ENCODE results near the gene ETS2. TPM values are rescaled to one million over a fixed set of nuclear protein-coding genes. Genes with fewer than 3 reads are reported as not detected.

Gene ETS2
- total RNA-seq, 1 donor from 2014 or later, result 22.9 TPM

GRCh38 chr21:38798081-38798480 is 7.6 kb upstream of the ETS2 start:
- H3K9me3 Mint-ChIP-seq, result no peaks in the 10 kb centered on the region
- intact Hi-C loops (cut with micrococcal nuclease), result no loop called here
- H3K4me1 Mint-ChIP-seq (ENCODE audit: low read depth), result peaks cover 8% of the 10 kb centered on the region
- peaks cover 11% of the 10 kb centered on the region for H3K27me3 Mint-ChIP-seq (ENCODE audit: insufficient read depth)
- no peak overlapping the region for H3K27ac Mint-ChIP-seq
- H3K4me3 Mint-ChIP-seq, result no peak overlapping the region
- no peaks in the 10 kb centered on the region for H3K36me3 Mint-ChIP-seq (ENCODE audit: low read depth)
- DNase-seq (ENCODE audit: low spot score), result no peak

DNA sequence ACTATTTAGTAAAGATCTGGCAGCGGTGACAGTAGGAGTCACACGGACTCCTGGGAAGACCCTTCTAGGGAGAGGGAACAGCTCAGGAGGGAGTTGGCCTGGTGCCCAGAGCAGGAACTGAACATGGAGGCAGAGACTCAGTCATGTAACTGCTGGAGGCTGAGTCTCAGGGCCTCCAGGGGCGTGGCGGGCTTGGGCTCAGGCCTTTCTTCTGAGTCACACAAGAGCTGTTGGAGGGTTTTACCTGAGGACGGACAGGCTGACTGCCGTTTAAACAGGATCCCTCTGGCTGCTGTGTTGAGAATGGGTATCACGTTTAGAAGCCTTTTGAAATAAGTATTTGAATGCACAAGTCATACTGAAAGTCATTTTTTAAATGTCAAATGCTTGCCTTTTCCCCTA is 7.2 kb upstream of the ETS2 start:
- peaks cover 11% of the 10 kb centered on the region for H3K27me3 Mint-ChIP-seq (ENCODE audit: insufficient read depth)
- no peak overlapping the region for H3K4me3 Mint-ChIP-seq
- no peaks in the 10 kb centered on the region for H3K36me3 Mint-ChIP-seq (ENCODE audit: low read depth)
- DNase-seq (ENCODE audit: low spot score), result no peak
- intact Hi-C loops (cut with micrococcal nuclease), result no loop called here
- H3K4me1 Mint-ChIP-seq (ENCODE audit: low read depth), result peaks cover 8% of the 10 kb centered on the region
- H3K9me3 Mint-ChIP-seq, result no peaks in the 10 kb centered on the region
- no peak overlapping the region for H3K27ac Mint-ChIP-seq

- H3K9me3 Mint-ChIP-seq, result no peaks in the 10 kb centered on the region
- intact Hi-C loops (cut with micrococcal nuclease), result no loop called here
- no peak for DNase-seq (ENCODE audit: low spot score)
These were observed 5.5 kb upstream of the ETS2 start for GRCh38 chr21:38800046-38800758.

DNA sequence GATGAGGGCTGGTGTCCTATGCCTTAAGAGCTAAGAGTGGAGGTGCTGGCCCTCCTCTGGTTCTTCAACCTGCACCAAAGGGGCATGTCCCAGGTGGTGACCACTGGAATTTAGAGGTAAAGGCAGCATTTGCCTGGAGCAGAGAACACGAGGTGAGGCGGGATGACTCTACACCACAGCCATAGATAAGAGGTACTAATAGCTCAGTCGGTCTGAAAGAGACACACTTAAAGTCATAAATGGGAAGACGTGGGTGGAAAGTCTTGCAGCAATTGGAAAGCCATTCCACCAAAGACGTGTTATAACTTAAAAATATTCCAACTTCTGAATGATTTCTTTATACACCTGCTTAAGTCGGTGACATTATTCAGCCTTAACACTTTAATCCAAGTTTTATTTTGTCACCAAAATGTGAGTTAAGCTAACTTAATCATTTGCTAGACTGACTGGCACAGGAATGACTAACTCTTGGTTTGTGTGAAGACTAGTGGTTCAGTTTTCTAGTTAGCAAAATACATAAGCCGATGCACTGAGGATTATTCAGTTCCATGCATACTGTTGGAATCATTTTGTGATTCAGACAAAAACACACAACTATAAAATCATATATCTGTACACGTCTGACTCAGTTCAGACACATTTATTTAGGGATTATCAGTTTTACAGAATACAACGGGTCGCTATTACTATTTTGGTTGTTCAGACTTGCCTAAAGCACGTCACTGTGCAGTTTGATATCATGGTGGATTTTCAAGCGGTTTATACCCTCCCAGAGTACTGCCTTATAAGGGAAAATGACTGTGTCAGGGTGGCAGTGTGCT is 4.6 kb upstream of the ETS2 start:
- intact Hi-C loops (cut with micrococcal nuclease), result no loop called here
- Mint-ChIP-seq H3K4me1 (ENCODE audit: low read depth) (peaks cover 12% of the 10 kb centered on the region), H3K27me3 (ENCODE audit: insufficient read depth) (peaks cover 5% of the 10 kb centered on the region), H3K4me3 (no peak overlapping the region), H3K36me3 (ENCODE audit: low read depth) (no peaks in the 10 kb centered on the region), H3K27ac (no peak overlapping the region), H3K9me3 (no peaks in the 10 kb centered on the region)
- no peak for DNase-seq (ENCODE audit: low spot score)

More at GRCh38 chr21:38800046-38800758, 5.5 kb upstream of the ETS2 start:
- Mint-ChIP-seq H3K27ac (no peak overlapping the region), H3K4me1 (ENCODE audit: low read depth) (peaks cover 12% of the 10 kb centered on the region), H3K36me3 (ENCODE audit: low read depth) (no peaks in the 10 kb centered on the region), H3K4me3 (no peak overlapping the region), H3K27me3 (ENCODE audit: insufficient read depth) (peaks cover 7% of the 10 kb centered on the region)

- Mint-ChIP-seq H3K36me3 (ENCODE audit: low read depth) (peaks cover 4% of the 10 kb centered on the region), H3K27me3 (ENCODE audit: insufficient read depth) (peaks cover 7% of the 10 kb centered on the region), H3K4me3 (no peak overlapping the region), H3K9me3 (no peaks in the 10 kb centered on the region), H3K27ac (no peak overlapping the region), H3K4me1 (ENCODE audit: low read depth) (peaks cover 19% of the 10 kb centered on the region)
- intact Hi-C loops (cut with micrococcal nuclease), result no loop called here
- DNase-seq (ENCODE audit: low spot score), result no peak
These were observed 3.4 kb upstream of the ETS2 start for GRCh38 chr21:38802050-38803026.

DNA sequence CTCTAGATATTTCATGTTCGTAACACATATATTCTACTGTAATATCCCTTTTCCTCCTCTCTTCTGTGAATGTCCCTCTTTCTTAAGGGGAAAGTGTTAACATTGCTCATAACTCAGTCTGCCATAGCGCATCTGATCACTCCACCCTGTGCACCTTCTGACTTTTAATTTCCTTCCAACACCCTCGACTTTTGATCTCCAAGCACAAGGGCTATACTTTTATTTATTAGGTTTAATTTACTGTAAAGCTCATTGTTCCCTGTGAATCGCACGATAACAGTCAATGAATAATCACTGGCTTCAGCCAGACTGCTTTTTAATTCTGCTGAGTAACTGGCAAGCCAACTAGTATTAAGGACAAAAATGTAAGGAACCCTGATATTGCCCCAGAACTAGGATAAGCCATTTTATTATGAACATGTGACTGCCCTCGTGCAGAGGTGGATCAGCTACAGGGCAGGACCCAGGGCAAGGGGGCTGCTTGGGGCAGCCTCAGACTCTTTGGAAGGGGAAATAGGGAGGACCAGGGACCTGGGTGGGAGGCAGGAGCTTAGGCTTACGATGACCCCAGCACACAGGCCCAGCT is 2.6 kb upstream of the ETS2 start:
- Mint-ChIP-seq H3K4me3 (no peak overlapping the region), H3K4me1 (ENCODE audit: low read depth) (peaks cover 27% of the 10 kb centered on the region), H3K27me3 (ENCODE audit: insufficient read depth) (peaks cover 7% of the 10 kb centered on the region), H3K9me3 (no peaks in the 10 kb centered on the region), H3K36me3 (ENCODE audit: low read depth) (peaks cover 12% of the 10 kb centered on the region), H3K27ac (no peak overlapping the region)
- DNase-seq (ENCODE audit: low spot score), result no peak
- intact Hi-C loops (cut with micrococcal nuclease), result no loop called here

DNA sequence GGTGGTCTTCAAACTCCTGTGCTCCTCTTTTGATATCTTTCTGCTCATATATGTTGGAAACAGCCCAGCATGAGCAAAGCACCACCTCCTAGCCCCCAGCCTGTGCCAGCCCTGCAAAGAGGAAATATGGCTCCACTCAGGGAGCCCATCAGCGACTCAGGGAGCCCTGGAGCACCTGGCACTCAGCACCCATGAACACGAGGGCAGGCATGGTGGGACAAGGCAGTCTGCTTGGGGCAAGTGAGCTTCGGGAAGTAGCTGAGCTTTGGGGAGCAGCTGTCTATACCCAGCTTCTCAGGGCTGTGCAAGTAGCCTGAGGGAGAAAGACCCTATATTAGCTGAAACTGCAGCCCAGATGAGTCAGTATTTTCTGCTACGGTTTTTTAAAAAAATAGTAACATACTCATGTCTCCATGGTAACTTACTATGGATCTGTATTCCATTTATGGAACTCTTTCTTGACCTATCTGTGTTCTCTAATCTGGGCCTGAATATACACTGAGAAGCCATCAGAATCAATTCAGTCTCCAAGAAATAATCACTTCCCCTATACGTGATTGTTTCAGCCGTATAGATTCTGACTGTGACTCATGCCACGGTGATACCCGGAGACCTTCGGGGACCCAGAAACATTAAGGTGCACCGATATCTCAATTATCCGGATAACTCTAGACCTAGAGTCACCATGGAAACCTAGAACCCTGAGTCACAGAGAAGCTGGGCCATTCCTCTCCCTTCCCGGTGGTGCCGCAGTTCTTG is 1.5 kb upstream of the ETS2 start:
- Mint-ChIP-seq H3K4me1 (ENCODE audit: low read depth) (peaks cover 26% of the 10 kb centered on the region), H3K4me3 (peak overlapping the region; percentile 90), H3K36me3 (ENCODE audit: low read depth) (peaks cover 17% of the 10 kb centered on the region), H3K27me3 (ENCODE audit: insufficient read depth) (peaks cover 7% of the 10 kb centered on the region), H3K9me3 (no peaks in the 10 kb centered on the region), H3K27ac (peak overlapping the region; percentile 74)
- intact Hi-C loops (cut with micrococcal nuclease), result no loop called here
- DNase-seq (ENCODE audit: low spot score), result no peak

- no peaks in the 10 kb centered on the region for H3K9me3 Mint-ChIP-seq
- peak overlapping the region; percentile 90 for H3K4me3 Mint-ChIP-seq
- peak overlapping the region; percentile 74 for H3K27ac Mint-ChIP-seq
- peak; percentile 23 for DNase-seq (ENCODE audit: low spot score)
- H3K27me3 Mint-ChIP-seq (ENCODE audit: insufficient read depth), result peaks cover 7% of the 10 kb centered on the region
- intact Hi-C loops (cut with micrococcal nuclease), result loop anchor here (1.0 to 5.0 kb wide), 6 partner anchors 24 to 378 kb away; partner anchors contain the start of gene PSMG1
- peaks cover 26% of the 10 kb centered on the region for H3K4me1 Mint-ChIP-seq (ENCODE audit: low read depth)
- peaks cover 20% of the 10 kb centered on the region for H3K36me3 Mint-ChIP-seq (ENCODE audit: low read depth)
These were observed 871 bp upstream of the ETS2 start for GRCh38 chr21:38804789-38805327.

DNA sequence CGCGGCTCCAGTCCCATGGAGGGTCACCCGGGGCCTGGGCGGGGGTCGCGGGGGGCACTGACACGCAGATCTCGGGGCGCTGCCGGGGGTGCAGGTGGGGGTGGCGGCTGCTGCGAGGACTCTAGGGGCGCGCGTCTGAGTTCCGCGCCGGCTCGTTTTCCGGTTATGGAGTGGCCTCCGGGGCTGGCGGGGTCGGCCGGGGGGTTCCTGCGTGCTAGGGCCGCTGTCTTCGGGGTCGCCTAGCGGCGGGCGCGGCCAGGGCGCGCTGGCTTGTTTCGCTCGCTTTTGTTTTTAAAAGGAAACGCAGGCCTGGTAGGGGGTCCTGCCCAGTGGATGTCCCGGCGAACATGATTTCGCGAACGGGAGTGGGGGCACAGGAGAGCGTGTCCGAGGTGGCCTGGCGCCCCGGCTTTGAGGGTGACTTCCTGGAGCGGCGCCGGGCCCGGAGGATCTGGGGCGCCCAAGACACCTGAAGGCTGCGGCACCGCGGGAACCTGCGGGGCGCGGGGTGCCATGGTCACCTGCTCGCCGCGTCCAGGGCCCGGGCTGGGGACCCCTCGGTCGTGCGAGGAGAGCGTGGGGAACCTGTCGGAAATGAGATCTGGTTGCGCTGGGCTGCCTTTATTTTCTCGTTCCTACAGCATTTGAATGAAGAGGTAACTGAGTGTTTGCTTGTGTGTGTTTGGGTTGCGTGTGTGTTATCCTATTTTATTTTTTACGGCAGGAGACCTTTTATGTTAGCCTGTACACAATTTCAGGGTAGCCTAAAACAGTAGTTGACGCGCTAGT is 618 bp downstream of the ETS2 start:
- intact Hi-C loops (cut with micrococcal nuclease), result loop anchor here (1.0 to 5.0 kb wide), 5 partner anchors 24 to 331 kb away; no protein-coding TSS in a partner anchor
- H3K27ac Mint-ChIP-seq, result peak overlapping the region; percentile 79
- peaks cover 34% of the 10 kb centered on the region for H3K36me3 Mint-ChIP-seq (ENCODE audit: low read depth)
- DNase-seq (ENCODE audit: low spot score), result peak; percentile 31
- H3K4me3 Mint-ChIP-seq, result peak overlapping the region; percentile 92
- no peaks in the 10 kb centered on the region for H3K9me3 Mint-ChIP-seq
- H3K27me3 Mint-ChIP-seq (ENCODE audit: insufficient read depth), result peaks cover 4% of the 10 kb centered on the region
- H3K4me1 Mint-ChIP-seq (ENCODE audit: low read depth), result peaks cover 31% of the 10 kb centered on the region

- intact Hi-C loops (cut with micrococcal nuclease), result loop anchor here (1.0 to 5.0 kb wide), 5 partner anchors 24 to 330 kb away; no protein-coding TSS in a partner anchor
- Mint-ChIP-seq H3K9me3 (no peaks in the 10 kb centered on the region), H3K36me3 (ENCODE audit: low read depth) (peaks cover 37% of the 10 kb centered on the region), H3K27ac (peak overlapping the region; percentile 79), H3K4me3 (peak overlapping the region; percentile 92), H3K4me1 (ENCODE audit: low read depth) (peaks cover 36% of the 10 kb centered on the region), H3K27me3 (ENCODE audit: insufficient read depth) (peaks cover 2% of the 10 kb centered on the region)
- no peak for DNase-seq (ENCODE audit: low spot score)
These were observed 1.2 kb downstream of the ETS2 start for GRCh38 chr21:38806942-38807284.

DNA sequence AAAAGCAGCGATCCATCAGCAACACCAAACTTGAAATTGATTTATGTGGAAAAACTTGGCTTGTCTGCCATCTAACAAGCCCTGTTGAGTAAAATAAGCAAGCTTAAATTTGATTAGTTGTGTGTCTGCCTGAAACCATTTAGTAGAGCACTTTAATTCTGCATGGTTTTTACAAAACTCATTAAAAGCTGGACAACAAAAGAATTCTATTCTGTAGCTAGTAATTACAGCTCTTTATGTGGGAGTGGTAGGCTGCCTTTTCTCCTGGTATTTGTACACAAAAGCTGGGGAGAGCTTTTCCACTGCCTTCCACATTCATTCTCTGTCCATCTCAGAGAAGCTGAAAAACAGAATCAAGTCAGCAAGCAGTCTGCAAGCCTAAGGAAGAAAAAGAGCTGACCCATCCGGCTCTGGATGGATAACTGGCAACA is 1.7 kb downstream of the ETS2 start:
- intact Hi-C loops (cut with micrococcal nuclease), result loop anchor here (2.0 to 5.0 kb wide), 4 partner anchors 23 to 330 kb away; no protein-coding TSS in a partner anchor
- Mint-ChIP-seq H3K9me3 (no peaks in the 10 kb centered on the region), H3K4me3 (peak overlapping the region; percentile 92), H3K4me1 (ENCODE audit: low read depth) (peaks cover 36% of the 10 kb centered on the region), H3K27ac (no peak overlapping the region), H3K27me3 (ENCODE audit: insufficient read depth) (peaks cover 2% of the 10 kb centered on the region), H3K36me3 (ENCODE audit: low read depth) (peaks cover 39% of the 10 kb centered on the region)
- no peak for DNase-seq (ENCODE audit: low spot score)
